ENCODE measurements around the gene ENGASE.

DNA sequence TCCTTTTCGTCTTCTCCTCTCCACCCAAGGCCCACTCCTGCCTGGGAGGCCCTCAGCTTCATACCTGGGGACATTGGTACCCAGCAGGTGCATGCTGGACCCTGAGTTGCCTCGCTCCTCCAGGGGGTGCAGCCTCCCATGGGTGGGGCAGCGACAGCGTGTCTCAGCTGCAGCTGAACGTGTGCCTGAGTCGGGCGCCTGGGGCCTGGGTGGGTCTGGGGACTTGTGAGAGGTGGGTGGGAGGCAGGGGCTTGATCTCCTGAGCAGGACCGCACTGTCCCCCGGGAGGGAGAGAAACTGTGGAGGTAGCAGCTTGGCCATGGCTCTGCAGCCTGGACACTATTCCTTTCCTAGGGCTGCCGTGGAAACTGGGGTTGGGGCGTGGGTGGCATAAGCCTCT is 24.8 kb upstream of the ENGASE start:
- no peak for TF ChIP-seq CTCF (IDR thresholded peaks at IDR 0.05)
- TF ChIP-seq POLR2A (IDR thresholded peaks at IDR 0.05): no peak

Data from body of pancreas (tissue), 4 donors.